ENCODE data around the gene ANKRD11.
"Not testable (repeated sequence)": the region's sequence is repeated elsewhere in the genome, so short reads cannot be mapped to it uniquely, and the experiment has no call there.

ANKRD11 gene

DNA sequence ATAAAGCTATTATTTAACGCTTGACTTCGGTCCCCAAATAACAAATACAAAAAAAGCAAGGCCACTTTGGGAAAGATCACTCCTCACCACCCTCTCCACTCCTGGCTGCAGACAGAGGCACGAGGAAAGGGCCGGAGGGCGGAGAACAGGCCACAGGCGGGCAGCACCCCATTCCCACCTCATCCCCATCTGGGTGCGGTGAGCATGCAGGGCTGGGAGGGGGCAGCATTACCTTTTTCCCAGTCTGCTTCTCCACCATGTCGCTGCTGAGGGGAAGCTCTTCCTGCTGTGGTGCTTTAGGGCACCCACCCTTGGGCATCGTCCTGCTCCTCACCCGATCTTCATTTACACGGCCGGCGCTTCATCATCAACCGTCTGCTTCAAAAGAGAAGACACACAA is 173.7 kb downstream of the ANKRD11 start:
- DNase-seq (ENCODE audit: low read depth, low spot score), result no peak

DNA sequence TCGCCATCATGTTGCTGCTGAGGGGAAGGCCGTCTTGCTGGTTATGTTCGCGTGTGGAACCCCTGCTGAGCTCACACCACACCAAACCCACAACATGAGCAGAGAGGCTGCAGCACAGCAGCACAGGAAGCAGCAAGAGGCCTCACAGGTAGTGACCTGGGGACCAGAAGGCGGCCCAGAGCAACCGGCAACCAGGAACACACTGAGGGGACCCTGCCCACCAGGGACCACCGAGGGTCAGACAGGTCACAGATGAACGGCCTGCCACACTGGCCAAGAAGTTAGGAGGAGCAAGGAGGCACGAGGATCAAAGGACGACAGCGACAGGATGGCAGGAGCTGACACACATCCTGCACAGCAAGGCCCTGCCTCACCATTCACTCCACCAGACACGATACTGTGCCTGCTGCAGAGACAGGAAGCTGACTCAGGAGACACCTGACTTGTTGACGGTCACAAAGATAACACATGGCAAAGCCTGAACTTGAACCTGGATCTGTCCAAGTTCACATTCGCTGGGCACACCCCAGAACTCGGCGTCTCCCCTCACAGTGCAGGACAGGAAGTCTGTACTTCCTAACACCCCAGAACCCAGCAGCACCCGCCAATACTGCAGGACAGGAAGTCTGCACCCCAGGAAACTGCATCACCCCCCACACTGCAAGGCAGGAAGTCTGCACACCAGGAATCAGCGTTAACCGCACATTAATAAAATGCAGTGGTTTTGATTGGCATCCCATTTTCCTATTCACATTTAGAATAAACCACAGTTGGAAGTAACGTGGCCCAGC is 174.4 kb downstream of the ANKRD11 start:
- no peak for DNase-seq (ENCODE audit: low read depth, low spot score)

DNA sequence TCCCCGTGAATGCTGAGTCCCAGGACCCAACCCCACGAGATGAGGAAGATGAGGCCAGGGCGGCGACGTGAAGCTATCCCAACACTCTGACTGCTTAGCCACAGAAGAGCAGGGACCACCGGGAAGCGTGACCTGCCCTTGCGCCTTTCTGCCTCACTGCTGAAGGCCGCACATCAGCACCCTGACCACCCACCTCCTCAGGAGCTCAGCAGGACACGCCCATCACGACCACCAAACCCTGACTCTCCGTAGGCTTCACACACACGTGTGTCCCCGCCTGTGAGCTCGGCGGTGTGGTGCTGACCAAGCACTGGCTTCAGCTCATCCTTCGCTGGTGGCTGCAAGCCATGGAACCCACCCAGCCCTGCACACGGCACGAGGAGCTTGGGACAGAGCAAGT is 175.1 kb downstream of the ANKRD11 start:
- no peak for DNase-seq (ENCODE audit: low read depth, low spot score)

DNA sequence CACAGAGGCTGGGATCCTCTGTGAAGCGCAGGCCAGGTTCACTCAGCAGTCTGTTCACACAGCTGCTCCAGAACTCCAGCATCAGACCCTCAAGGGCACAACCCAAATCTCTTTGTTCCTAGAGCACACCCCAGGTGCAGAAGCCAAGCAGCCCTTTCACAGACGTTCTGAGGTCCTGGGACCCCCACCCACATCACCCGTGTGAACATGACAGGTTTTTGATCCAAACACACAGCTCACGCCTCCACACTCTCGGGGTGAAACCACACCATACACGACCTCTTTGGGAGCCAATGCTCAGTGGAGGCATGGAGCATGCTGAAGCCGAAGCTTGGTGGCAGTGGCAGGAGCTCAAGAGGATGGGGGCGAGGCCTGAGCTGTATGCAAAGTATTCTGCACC is 175.5 kb downstream of the ANKRD11 start:
- no peak for DNase-seq (ENCODE audit: low read depth, low spot score)

DNA sequence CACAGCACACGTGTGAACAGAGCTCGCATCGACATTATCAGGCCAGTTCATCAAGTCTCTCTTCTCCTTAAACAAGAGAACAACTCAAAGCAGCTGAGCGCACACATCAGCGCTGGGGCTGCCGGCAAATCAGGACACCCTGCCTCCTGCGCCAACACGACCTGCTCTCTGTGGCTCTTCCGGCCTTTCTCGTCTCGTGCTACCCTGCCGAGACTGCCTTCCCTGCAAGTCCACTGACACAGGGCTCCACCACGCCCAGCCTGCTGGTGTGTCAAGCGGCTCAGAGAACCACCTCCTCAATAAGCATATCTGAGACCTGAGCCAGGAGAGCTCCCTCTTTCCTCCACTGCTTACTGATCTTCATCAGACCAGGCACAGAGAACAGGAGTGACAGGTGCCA is 176.0 kb downstream of the ANKRD11 start:
- DNase-seq (ENCODE audit: low read depth, low spot score), result no peak

DNA sequence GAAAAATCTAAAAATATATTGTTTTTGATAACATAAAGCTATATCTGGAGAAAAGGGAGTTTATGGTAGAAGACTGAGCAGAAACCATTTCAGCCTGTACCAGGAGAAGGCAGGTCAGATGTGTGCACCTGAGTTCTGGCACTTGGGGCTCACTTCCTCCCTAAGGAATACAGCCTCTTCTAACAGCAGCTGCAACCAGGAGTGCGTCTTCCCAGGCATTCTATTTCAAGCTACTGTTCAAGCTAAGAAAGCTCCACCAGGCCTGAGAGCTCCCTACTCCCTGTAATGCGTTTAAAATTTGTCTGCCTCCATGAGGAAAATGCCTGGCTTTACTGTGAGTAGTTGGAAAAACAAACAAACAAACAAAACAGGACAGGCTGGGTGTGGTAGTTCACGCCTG is 176.8 kb downstream of the ANKRD11 start:
- no peak for DNase-seq (ENCODE audit: low read depth, low spot score)

DNA sequence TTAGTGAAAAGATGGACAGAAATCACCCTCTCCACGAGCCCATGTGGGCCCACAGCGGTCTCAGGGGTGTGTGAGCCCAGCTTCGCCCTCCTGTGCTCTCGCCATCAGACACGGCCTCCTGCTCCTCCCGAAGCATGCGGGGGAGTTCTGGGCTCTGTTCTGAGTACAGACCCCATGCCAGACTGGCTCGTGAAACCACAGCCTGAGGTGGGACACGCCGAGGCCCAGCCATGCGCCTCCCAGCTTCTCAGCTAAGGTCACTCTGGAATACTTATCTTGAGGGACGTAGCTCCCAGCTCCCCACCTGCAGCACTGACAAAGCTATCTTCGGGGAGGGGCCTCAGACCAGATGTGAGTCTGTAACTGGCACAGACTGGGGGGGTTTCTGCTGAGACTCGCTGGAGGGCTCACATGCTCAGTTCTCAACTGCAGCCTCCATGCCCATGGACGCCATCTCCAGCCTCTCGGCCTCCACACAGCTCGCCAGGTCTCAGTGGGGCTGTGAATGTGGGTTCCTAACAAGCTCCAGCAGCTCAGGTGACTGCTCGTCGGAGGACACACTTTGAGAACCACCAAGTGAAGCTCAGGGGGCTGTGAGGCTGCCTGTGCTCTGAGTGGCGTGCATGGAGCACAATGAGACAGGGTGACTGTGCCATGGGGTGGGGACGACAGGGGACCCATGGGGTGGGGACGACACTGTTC is 177.6 kb downstream of the ANKRD11 start:
- DNase-seq (ENCODE audit: low read depth, low spot score), result no peak

DNA sequence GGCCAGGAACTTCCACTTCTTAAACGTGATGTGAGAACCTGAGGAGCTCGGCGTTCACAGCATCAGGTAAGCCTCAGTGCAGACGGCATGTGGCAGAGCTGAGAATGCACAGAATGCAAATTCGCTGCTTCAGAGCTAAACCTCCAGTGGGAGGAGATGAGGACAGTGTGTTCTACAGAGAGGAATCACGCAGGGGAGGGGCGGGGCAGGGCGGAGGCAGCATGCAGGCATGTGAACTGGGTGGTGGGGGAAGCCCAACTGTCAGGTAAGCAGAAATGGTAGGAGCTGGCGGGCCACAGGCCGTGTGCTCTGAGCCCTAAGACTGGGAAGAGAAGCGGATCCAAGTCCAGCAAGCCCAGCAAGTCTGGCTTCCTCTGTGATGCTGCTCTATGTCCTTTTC is 178.2 kb downstream of the ANKRD11 start:
- DNase-seq (ENCODE audit: low read depth, low spot score), result no peak

DNA sequence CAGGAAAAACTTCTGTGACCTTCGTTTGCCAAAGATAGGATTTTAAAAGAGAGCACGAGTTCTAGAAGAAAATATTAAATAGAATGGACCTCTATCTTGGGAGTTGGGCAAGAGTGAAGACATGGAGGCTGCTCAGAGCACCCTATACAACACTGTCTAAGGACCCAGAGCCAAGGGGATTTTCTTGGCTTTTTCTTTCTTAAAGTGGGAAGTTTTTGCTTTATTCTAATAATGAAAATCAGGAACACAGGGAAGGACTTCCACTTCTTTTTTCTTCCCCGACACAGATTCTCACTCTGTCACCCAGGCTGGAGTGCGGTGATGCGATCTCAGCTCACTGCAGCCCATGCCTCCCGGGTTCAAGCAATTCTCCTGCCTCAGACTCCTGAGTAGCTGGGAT is 178.7 kb downstream of the ANKRD11 start:
- DNase-seq (ENCODE audit: low read depth, low spot score), result no peak

DNA sequence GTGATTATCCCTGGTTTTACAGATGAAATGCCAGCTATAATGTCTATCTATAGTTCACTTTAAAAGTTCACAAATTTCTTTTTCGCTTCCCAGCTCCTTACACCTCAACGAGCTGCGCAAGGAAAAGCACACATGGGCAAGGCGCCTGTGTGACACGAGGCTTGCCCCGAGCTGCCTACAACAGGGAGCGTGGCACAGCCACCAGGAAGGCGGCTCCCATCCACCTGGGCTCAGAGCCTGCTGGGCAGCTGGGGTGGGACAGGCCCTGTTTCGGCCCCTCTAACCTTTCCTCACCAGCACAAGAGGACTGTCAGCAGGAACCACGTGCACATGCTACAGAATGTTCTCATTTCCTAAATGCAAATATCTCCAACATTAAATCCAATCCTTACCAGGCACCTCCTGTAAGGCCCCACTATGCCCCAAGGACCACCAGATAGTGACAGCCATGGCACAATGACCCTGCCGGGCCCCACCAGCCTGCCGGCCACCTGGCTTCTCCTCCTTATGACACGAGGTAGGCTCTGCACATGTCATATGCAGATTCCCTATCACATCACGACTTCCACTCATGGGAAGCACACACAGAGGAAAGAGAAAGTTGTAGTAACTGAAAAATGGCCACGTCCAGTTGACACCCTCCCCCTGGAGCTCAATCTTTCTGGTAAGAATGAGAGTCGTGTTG is 180.8 kb downstream of the ANKRD11 start:
- DNase-seq (ENCODE audit: low read depth, low spot score), result no peak

DNA sequence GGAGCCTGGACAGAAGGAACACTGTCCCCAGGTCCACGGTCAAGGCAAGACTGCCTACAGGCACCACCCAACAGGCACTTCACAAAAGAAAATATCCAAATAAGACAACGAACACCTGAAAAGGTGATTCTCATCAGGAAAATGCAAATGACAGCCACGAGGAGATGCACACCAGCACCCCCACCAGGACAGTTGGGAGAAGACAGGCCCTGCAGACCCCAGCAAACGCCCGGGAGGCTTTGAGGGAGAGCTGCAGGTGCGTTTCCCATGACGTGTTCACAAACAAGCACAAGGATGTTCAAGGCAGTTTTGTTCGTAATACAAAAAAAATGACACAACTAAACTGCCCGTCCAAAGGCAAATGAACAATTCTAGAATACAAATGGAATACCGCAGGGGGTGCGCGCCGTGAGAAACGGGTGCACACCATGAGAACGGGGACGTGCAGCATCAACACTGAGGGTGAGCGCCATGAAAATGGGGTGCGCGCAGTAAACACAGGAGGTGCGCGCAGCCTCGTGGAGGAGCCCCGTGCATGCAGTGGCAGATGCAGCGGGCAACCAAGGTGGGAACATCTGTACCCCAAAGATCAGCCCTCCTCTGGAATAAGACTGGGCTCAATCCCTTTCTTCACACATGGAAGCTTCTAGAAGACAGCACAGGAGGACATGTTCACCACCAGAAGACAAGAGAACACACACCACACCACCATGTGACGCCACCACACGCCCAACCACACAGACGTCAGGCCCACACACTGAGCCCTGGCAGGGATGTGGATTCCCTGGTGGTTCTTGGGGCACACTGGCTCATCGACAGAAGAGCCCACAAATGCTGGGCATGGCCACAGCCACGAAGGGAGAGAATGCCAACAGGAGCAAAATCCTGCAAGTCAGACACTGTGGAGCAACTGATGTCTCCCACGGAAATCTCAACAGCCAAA is 181.7 kb downstream of the ANKRD11 start:
- no peak for DNase-seq (ENCODE audit: low read depth, low spot score)

DNA sequence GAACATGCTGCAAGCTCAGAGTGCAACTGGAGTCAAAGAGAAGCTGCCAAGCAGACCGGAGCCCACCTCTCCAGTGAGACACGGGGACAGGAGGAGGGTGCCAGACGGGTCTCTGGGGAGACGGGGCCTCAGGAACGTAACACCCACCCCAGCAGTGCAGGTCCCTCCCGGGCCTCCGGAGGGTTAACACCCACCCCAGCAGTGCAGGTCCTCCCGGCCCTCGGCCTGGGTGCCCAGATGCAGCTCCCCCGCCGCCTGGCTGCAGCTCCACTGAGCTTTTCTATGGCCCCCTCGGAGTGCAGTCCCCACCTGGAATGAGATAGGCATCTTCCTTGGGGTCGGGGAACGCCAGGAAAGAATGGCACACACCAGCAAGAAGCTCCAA is 182.9 kb downstream of the ANKRD11 start:
- no peak for DNase-seq (ENCODE audit: low read depth, low spot score)

DNA sequence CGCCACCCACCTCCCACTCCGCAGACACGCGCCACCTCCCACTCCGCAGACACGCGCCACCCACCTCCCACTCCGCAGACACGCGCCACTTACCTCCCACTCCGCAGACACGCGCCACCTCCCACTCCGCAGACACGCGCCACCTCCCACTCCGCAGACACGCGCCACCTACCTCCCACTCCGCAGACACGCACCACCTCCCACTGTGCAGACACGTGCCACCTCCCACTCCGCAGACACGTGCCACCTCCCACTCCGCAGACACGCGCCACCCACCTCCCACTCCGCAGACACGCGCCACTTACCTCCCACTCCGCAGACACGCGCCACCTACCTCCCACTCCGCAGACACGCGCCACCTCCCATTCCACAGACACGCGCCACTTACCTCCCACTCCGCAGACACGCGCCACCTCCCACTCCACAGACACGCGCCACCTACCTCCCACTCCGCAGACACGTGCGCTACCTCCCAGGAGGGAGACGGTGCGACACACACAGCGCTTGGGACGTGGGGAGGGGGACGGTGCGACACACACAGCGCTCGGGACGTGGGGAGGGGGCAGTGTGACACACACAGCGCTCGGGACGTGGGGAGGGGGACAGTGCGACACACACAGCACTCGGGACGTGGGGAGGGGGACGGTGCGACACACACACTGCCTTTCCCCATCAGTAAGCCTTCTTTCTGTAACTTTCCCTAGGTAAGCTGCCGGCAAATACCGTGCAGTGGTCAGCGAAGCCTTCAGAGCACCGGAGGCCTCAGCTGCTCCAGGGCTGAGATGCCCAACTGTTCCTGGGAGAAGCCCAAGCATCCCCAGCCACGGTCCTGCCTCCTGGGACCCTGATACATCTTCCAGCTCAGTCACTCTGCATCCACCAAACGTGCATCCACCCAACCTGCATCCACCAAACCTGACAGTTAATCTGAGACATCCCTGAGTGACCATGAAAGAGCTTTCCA is 183.6 kb downstream of the ANKRD11 start:
- DNase-seq (ENCODE audit: low read depth, low spot score), result not testable (repeated sequence)

DNA sequence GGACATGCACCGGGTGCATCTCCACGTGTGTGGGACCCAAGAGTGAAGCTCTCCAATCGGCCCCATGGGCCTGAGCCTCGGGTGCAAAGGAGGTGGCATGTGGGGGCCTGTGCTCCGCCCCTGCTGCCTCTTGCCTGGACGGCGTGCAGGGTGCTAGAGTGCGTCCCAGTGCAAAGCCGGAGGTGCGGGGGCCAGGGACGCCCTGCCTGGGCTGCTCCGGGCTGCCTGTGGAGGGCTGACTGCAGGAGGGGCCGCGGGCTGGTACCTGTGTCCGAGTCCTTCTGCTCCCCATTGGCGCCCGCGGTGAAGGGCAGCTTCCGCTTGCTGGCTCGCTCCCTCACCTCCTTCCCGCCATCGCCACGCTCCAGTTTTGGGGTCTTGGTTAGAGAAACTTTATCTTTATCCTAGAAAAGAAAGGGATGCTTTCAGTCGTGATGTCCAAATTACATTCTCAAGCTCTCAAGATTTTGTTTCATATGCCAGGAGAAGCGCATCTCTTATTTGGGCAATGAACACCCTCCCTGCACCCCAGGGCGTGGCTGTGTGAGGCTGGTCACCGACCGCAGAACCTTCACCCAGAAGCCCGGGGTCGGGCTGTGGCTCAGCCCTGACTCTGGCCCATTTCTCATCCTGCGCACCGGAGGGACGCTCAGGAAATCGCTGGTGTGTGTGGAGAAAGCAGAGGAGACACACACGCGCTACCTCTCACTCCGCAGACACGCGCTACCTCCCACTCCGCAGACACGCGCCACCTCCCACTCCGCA is 185.2 kb downstream of the ANKRD11 start:
- no peak for DNase-seq (ENCODE audit: low read depth, low spot score)

DNA sequence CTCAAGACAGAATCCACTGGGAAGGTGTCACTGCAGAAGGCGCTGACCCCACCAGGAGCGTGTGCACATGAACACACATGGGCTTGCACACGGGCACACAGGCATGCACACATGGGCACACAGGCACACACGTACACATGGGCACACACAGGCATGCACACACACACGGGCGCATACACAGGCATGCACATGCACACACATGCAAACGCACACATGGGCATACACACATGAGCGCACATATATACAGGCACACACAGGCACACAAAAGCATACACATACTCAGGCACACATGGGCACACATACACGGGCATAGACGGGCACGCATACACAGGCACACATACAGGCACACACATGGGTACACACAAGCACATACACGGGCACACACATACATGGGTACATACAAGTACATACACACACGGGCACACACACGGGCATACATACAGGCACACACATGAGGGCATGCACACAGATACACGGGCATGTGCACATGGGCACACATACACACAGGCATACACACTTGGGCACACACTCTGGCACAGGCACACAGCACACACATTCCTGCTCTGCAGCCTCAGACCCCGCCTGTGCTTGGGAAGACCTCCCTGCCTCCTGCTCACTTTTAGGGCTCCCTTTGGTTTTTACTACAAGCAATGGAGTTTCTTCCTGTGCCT is 186.0 kb downstream of the ANKRD11 start:
- no peak for DNase-seq (ENCODE audit: low read depth, low spot score)

DNA sequence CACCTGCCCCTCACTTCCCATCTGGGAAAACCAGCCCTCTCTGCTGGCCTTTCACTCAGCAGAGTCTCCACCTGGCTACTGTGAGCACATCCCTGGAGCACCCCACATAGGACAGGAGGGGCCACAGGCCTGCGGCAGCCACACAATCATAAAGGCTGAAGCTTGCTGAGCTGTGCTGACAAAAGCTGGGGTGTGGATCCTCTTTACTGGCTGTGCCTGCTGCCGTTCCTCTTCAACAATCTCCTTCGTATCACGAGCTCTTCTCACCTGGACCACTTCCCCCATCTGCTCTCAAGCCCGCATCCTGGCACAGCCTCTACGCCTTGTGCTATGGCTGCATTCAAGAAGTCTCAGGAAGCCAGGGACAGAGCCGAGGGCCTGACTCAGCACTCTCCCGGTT is 186.7 kb downstream of the ANKRD11 start:
- no peak for DNase-seq (ENCODE audit: low read depth, low spot score)

DNA sequence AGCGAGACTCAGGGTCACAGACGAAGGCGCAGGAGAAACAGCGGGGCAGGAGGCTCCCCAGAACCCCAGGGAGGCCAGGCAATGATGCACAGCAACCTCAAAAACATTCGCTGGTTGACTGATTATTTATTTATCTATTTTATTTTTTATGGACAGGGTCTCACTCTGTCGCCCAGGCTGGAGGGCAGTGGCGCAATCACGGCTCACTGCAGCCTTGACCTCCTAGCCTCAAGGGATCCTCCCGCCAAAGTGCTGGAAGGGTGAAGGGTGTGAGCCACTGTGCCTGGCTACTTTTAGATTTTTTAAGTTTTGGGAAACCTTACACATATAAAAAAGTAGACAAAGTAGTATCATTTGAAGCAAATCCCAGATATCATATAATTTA is 189.4 kb downstream of the ANKRD11 start:
- no peak for DNase-seq (ENCODE audit: low read depth, low spot score)

DNA sequence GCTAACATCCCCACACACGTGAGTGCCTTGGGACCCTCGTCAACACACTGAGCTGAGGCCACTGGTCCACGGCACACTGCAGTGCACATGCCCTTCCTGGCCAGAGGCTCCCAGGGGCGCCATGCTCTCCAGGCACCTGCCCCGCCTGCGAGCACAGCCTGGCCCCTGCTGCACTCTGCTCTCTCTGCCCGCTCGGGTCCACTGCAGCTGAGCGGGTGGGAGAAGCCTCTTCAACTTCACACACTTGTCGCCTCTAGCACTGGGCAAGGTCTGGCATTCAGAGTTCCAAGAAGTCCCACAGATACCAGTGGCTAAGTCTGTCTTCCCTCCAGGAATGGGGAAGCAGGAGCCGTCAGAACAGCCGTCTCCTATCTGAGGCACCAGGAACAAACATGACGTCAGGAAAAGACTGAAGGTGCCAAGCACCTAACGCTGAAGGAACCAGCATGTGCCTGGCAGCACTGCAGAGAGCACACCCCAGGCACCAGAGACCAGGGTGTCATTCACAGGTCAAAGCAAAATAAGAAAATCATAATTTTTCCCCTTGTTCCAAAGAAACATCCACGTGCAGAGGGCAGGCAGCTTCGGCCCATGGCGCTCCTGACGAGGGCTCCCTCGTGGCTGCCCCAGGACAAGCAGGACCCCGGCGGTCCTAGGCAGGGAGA is 189.9 kb downstream of the ANKRD11 start:
- no peak for DNase-seq (ENCODE audit: low read depth, low spot score)

All from iPS DF 19.7 (cell line).